Stimulated activated CD8-positive, alpha-beta memory T cell treated with anti-CD3 and anti-CD28 coated beads, Interleukin-15, amount 100 ng/mL, for 1 hour (primary cell): Measurements from ENCODE around the gene TREM1.
"Not testable (repeated sequence)": the region's sequence is repeated elsewhere in the genome, so short reads cannot be mapped to it uniquely, and the experiment has no call there.

ENCODE experiments used
- DNase-seq: peaks from one replicate; pipeline ENCODE4 v3.0.0-alpha.2; 2020; ENCODE audit warnings: low read depth

The TREM1 gene

GRCh38 chr6:41257369-41258195, 28.9 kb downstream of the TREM1 start:
- no peak for DNase-seq

DNA sequence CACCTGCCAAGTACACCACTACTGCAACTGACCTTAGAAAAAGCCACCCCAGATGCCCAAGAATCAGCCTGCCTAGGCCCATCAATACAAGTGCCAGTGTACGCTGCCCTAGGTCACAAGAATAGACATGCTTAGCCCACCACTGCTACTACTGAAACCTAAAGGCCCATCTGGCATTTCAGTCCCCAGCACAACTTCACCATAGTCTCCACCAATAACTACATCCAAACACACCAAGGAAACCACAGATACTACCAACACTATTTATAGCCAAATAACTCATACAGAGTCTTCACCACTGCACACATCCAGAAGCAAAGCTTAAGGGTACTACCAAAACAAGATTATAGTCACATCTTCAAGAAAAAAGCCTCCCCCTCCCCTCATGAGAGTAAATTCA, 30.1 kb downstream of the TREM1 start:
- DNase-seq: no peak

DNA sequence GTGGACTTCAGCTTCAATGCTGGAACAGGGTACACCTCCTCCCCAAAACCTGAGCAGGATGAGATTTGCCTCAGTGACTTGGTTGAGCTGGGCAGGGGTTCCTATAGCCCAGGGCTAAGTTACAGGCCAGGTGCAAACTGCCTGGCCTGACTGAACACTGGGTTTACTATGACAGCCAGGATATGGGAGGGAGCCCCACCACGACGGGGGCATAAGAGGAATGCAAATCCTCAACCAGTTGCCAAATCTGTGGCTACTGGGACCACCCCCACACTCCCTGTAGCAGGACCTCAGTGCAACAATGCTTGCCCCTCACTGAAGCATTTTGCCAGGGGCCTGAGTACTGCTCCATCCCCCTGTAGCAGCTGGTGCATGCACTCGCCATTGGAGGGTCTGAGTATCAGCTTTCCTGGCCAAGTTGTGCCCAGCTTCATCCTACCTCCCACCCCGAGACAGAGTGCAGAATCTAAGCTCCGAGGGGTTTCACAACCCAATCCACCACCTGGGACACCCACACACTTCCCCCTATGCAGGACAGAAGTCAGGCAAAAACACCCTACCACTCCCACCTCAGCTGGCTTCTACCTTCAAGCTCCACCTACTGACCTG, 30.7 kb downstream of the TREM1 start:
- DNase-seq: no peak

DNA sequence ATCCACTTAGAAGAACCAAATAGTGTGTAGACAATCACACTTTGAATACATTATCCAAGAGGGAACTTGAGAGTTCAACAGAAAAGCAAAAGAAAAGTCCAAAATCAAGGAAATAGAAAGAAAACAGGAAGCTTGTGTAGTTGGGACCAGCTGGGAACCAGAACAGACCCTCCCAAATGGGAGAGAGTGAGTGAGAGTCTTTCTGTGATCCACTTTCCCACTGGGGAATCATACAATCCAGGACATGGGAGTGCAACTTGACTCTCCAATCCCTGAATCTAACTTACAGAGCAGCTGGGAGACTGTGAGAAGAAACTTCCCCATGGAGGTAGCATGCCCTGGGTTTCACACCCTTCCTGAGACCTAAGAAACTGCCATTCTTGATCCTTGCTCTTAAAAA, 31.4 kb downstream of the TREM1 start:
- DNase-seq: no peak

DNA sequence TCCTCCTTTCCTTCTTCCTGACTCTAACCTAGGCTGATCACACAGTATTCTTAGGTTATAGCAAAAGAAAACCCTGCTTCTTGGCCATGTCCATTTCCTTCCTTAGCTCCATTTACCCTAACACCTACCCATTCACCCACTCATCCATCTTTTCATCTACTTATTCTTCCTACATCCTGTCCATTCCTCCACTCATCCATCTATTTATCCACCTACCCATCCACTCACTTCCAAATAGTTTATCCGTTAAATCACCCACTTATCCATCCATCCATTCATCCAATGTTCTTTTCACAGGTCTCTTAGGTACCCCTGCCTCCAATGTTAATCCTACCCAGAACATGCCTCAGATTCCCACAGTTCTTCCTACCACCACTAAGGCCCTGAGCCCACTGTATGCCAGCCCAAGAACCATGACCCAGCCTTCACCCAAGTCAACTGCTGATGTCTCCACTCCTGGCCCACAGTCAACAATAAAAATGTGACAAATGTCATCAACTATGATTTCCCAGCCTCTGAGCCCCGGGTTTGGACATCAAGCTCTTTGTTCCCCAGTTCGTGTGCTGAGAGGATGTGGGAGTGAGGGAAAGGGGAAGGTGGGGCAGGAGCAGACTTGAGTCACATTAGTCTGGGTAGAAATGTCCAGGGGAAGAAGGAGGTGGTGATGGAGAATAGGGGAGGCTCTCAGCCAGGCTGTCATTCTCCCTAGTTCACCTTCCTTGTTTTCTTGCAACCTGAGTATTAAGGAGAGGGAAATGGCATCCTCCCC, 33.9 kb downstream of the TREM1 start:
- no peak for DNase-seq

- DNase-seq: no peak
These were observed 38.4 kb downstream of the TREM1 start for GRCh38 chr6:41247882-41248705.

DNA sequence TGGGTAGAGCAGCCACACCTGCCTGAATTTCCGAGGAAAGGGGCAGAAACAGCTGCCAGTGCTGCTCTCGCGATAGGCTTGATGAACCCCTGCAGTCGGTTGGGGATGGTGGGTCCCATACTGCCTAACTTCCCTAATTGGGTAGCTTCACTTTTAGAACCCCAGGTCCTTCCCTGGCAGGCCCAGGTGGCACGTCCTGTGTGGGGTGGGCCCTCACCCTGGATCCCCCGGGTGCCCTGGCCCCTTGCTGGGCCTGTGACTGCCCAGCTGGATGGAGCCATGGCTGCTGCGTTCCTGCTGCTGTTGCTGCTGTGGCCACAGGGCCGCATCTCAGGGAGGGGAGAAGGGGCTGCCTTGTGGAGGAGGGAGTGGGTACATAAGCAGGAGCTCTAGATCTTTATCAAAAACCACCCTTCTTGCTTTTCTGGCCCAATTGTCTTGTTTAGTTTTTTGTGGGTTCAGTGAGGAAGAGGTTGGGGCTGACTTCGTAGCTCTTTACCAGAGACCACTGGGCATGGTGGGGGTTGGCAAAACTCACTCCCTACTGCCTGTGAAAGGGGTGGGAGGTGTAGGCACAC, 39.1 kb downstream of the TREM1 start:
- DNase-seq: no peak

DNA sequence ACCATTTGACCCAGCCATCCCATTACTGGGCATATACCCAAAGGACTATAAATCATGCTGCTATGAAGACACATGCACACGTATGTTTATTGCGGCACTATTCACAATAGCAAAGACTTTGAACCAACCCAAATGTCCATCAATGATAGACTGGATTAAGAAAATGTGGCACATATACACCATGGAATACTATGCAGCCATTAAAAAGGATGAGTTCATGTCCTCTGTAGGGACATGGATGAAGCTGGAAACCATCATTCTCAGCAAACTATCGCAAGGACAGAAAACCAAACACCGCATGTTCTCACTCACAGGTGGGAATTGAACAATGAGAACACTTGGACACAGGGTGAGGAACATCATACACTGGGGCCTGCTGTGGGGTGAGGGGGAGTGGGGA, 40.0 kb downstream of the TREM1 start:
- DNase-seq: not testable (repeated sequence)

GRCh38 chr6:41239467-41240159, 46.9 kb downstream of the TREM1 start:
- DNase-seq: no peak

GRCh38 chr6:41237128-41237527, 49.4 kb downstream of the TREM1 start:
- DNase-seq: no peak

DNA sequence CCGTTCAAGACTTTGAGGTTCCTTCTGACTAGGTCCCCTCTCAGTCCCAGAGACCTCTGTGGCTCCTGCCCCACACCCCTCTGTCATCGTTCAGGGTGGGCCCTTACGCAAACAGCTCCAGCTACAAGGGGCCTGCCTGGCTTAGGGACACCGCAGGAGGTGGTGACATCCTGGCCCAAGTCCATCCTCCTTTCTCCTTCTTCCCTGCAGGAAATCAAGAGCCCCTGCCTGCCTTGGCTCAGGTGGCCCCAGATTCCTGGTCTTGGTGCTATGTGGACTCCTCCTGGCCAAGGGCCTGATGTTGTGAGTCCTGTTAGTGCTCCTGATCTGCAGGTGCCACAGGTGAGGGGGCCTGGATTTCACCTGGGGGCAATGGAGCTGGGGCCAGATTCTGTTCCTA, 50.2 kb downstream of the TREM1 start:
- DNase-seq: no peak

DNA sequence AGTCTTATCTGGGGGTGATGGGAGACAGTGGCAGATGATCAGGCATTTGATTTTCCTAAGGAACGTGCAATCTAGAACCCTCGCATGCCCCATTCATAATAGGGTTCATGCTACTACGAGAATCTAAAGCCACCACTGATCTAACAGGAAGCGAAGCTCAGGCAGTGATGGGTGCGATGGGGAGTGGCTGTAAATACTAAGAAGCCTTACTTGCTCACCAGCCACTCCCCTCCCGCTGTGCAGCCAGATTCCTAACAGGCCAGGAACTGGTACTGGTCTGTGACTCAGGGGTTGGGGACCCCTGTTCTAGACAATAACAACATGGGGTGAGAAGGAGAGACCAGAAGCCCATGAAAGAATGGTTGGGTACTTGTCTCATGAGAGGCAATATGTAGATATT, 53.8 kb downstream of the TREM1 start:
- DNase-seq: no peak

GRCh38 chr6:41231246-41231645, 55.2 kb downstream of the TREM1 start:
- DNase-seq: no peak

DNA sequence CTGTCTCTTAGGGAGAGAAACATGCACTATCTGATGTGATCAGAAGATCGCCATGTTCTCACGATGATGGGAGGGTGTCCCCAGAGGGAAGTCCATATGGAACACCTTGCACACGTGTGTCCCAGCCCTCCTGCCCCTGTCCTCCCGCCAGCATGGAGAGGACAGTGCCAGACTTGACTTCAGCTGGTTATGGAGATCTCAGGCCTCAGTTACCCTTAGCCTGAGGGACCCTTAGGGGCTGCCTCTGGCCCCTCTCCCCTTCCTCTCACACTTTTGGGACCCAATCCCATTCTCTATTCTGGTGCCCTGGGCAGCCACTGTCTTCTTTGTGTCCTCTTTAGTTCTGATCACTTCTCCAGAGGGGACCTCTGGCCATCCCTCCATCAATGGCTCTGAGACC, 56.8 kb downstream of the TREM1 start:
- DNase-seq: no peak

DNA sequence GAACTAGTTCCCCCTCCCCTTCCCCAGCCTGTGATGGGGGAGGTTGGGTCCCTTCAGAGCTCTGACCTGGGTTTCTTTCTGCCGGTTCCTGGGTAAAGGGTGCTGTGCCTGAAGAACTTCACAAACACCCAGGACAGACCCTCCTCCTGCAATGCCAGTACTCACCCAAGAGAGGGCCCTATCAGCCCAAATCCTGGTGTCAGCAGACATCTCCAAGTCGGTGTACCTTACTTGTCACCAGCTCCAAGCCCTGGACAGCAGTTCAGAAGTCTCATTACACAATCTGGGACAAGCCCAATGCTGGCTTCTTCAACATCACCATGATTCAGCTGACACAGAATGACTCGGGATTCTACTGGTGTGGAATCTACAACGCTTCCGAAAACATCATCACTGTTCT, 57.9 kb downstream of the TREM1 start:
- no peak for DNase-seq

GRCh38 chr6:41228096-41228495, 58.4 kb downstream of the TREM1 start, which contains the start of gene TREML4:
Gene TREML4 (plus strand): TSS chr6:41228349. CDS start chr6:41228428, 79 bp downstream.
- DNase-seq: no peak

DNA sequence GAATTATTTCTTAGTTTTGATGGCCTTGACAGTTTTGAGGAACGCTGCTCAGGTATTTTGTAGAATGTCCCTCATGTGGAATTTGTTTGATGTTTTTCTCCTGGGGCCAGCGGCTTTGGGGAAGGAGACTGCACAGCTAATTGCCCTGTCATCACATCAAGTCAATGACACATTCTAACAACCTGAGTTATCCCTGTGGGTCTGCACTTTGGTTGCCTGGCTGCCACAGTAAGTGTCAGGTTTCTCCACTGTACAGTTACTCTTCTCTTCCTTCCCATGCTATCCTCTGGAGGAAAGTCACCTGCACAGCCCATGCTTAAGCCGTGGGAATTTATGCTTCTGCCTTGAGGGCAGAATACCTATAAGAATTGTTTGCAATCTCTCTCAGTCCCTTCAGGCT, 59.7 kb downstream of the TREM1 start:
- no peak for DNase-seq

DNA sequence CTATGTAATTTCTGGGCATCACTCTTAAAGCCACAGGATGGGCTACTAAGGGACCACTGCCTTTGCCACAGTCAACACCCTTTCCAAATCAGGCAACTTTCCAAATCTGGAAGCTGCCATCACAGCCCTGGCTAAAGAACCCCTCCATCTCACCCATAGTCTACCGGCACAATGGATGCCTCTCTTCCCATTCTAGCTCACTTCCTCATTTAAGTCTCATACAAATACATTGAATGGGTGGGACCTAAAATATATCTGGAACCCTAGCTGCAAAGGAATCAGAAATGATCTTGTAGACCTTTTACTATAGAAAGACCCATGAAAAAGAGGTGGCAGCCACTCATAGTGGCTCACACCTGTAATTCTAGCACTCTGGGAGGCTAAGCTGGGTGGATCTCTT, 61.7 kb downstream of the TREM1 start:
- no peak for DNase-seq
